ENCODE measurements around the gene NAPB. TPM values are rescaled to one million over a fixed set of nuclear protein-coding genes. Genes with fewer than 3 reads are reported as not detected.
A peak's percentile ranks its signal among the peaks of the same experiment; 100 is the strongest.

The NAPB gene
- total RNA-seq, 1 donor from 2014 or later: 4.0 TPM

DNA sequence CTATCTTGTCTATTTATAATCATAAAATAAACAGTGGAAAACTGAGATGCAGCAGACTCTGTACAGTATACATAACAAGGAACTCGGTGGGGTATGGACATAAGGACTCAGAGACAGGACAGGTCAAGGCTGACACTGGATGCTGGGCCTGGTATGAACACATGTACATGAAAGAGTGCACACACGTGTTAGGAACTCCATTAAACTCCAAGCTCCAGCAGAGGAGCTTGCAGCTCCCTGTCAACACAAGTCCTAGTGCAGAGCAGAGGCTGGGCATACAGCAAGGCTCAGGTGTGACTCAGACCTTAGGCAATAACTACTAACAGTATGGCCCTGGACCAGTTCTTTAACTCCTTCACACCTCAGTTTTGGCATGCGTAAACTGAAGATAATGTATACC lies 17.1 kb downstream of the NAPB start:
- ATAC-seq: peak; percentile 99

- ATAC-seq: no peak
These were observed 17.5 kb downstream of the NAPB start for GRCh38 chr20:23403751-23404150.

GRCh38 chr20:23401051-23401450 lies 20.2 kb downstream of the NAPB start:
- no peak for ATAC-seq

GRCh38 chr20:23399568-23400241 lies 21.6 kb downstream of the NAPB start:
- no peak for ATAC-seq

GRCh38 chr20:23397961-23398360 lies 23.3 kb downstream of the NAPB start:
- peak; percentile 45 for ATAC-seq

DNA sequence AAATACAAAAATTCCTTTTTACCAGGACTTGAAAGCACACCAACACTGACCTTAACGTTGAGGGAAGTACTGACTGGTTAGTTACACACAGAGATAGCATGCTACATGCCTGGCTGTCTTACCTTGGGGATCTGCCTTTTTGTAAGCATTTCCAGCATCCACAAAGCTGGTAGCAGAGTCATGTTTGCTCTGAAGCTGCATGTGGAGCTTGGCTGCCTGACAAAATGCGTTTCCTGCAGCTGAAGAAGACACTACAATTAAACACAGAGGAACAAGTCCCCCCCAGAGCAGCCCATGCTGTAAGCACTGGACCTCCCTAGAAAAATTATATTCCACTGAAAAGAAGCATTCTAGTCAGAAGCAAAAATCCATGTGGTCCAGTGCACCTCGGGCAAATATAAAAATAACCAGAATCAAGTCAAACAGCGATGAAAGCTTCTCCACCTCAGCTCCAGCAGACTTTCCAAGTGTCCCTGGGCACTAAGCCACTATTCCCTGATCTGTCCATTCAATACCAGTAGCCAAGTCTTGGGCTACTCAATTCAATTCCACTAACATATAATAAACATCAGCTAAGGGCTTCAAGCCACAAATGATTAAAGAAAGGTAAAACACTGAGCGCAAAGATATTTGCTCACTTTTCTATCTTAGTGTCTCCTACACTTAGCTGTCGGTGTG lies 24.2 kb downstream of the NAPB start:
- no peak for ATAC-seq

GRCh38 chr20:23393996-23394775 lies 27.1 kb downstream of the NAPB start:
- peak; percentile 29 for ATAC-seq

- ATAC-seq: no peak
These were observed 29.5 kb downstream of the NAPB start for GRCh38 chr20:23391707-23392310.

DNA sequence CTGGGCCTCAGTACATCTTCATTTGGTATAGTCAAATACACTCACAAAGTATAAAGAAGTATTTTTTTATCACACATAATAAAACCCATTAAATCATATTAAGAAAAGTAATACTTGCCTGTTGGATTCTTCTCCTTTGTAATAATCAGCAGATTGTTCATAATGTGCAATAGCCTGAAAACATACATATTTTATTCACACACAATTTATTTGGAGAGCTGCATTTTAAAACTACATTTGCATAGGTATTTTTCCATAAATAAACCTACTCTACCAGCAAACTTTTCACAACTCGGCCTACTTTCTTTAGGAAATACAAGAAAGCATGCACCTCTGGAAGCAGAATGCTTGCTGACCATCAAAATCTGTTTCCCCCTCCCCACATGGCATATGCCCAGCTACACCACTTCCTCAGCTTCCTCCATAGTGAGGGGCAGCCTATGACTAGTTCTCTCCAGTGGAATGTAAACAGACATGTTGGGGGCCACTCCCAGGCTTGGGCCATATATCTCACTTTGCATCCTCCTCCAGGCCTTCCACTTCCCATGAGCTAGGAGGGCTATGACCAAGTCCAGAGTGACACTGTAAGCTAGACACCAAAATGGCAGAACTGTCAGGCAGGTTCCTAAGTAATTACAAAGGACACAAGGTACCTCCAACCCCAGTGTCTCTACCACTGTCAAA lies 31.1 kb downstream of the NAPB start:
- no peak for ATAC-seq

DNA sequence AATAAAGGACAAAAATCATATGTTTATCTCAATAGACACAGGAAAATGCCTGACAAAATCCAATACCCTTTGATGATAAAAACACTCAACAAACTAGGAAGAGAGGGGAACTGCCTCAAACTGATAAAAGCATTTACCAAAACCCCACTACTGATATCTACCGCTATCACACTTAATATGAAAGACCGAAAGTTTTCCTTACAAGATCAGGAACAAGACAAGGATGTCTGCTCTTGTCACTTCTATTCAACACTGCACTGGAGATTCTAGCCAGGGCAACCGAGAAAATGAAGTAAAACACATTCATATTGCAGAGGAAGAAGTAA lies 34.2 kb downstream of the NAPB start:
- ATAC-seq: no peak

GRCh38 chr20:23386304-23387117 lies 34.8 kb downstream of the NAPB start:
- no peak for ATAC-seq

GRCh38 chr20:23381876-23382275 lies 39.4 kb downstream of the NAPB start:
- no peak for ATAC-seq

DNA sequence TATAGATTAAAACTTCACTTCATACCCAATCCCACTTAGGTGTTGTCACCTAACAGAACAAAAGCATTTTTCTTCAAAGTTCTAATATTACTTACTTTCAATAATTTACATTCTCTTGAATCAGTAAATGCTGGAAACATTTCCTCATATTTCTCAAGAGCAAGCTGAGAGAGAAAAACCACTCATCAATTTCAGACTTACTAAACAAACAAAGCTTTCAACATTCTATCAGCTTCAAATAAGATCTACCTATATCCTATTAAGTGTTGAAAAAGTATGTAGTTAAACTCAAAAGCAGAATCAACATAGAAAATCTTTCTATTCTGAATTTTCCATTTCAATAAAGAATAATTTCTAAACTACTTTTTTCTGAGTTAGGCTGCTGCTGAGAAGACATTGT lies 41.5 kb downstream of the NAPB start:
- no peak for ATAC-seq

DNA sequence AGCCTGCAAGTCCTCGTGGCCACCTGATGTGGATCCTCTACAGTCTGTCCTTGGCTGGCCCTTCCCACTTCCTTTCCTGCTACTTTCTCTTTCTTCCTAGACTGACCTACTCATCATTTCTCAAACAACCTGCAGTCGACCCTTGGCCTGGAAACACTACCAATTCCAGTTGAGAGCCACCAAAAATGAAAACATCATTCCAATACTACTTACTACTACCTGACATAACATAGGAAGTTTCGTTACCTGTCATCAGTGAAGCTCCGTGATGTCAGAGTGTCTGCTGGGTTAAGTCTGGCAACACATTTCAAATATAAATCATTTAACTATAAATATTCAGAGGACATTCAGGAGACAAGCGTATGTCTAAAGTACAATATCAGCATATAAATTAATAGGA lies 45.5 kb downstream of the NAPB start:
- ATAC-seq: no peak

GRCh38 chr20:23374441-23374840 lies 46.8 kb downstream of the NAPB start:
- no peak for ATAC-seq

- ATAC-seq: no peak
These were observed 49.8 kb downstream of the NAPB start for GRCh38 chr20:23371496-23371895.

DNA sequence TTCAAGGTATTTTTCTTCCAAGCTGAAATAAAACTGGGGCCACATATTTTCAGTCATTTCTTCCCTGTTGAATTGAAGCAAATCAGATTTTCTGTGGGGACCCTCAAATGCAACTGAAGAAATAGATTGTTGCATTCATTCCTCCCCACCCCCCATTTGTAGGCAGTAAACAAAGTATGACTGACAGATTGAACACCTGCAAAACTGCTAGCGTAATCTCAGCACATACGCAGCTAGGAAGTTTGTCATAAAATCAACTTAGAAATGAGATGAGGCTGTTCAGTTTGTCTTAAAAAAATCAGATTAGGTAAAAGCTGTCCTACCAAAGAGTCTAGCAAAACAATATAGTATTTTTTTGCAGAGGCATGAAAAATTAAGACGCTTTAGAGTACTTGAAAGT lies 50.4 kb downstream of the NAPB start:
- ATAC-seq: no peak

DNA sequence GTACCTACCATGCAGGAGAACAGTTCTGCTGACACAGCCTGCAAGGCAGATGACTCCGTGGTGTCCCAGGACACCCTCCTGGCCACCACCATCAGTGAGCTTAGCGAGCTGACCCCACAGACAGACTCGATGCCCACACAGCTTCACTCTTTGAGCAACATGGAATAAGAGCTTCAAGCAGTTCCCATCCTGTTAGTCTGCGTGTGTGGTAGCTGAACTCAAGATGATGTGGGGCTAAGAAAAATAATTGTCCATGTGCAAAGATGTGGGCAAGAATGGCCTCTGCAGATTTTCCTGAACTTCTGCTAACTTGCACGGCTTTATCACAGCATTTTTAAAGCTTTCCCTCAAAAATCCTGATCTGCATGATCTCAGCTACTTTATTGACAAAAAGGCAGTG lies 51.0 kb downstream of the NAPB start:
- ATAC-seq: no peak

DNA sequence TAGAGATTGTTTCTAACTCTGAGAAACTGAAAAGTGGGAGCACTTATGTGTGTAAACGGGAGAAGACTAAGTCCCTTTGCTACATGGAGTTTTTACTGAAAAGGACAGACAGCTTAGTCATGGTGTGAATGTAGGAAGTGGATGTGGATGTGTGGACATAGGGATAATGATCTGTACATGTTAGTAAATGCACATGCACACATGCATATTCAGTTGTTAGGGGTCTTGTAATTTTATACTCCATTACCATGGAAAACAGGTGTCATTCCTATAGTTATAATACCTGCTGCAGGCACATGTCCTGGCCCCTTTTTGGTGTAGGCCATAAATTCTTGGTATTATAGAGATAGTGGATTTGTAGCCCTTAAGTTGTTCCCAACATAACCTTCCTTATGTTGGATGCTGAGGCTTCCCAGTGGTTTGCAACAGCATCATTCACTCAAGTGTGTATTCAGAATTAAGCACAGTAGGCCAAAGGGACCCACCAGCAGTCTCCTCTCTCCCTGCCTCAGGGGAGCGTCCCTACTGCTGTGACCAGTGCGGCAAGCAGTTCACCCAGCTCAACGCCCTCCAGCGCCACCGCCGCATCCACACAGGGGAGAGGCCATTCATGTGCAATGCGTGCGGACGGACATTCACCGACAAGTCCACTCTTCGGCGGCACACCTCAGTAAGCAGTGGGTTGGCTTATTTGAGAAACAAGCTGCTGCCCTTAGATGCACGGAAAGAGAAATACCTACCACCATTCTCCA lies 52.0 kb downstream of the NAPB start:
- no peak for ATAC-seq

DNA sequence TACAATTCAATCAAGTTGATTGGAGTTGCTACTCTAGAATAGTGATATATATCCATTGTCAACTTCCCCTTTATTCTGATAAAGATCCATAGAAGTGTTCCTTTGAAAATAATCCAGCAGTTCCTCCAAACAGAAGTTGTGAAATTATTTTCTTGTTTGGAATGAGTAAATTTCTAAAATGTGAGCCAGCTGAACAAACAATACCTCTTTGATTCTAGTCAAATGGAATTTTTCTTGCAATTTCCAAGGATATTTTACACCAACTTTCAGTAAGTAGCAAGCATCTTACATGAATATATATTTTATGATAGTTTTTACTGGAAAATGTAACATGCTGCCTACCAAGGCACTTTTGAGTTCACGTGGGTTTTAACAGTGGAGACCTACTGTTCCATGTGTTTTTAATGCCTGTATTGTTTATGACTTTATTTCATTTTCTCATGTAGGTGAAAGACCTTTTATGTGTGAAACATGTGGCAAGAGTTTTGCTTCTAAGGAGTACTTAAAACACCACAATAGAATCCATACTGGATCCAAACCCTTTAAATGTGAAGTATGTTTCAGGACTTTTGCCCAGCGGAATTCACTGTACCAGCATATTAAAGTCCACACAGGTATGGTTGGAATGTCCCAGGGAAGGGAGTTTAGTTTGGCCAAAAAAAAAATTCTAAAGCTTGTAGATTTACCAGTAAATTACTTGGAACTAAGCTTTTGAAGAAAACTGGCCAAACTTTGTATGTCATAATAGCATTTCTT lies 52.8 kb downstream of the NAPB start:
- ATAC-seq: no peak
